Retinal pigment epithelial cell (primary cell): ENCODE data around the gene ERFL.
"Not testable (repeated sequence)": the region's sequence is repeated elsewhere in the genome, so short reads cannot be mapped to it uniquely, and the experiment has no call there.

Source experiments
- DNase-seq: peaks from one replicate; pipeline ENCODE4 v3.0.0-alpha.2; 2010; ENCODE audit warnings: low read depth
- H3K4me3 ChIP-seq: 2 replicates; pipeline ENCODE4 v1.5.1; 2011; ENCODE audit warnings: mild to moderate bottlenecking, low read length, control low read depth, moderate library complexity
- TF ChIP-seq, protein P1 (sequence below): conservative IDR thresholded peaks from 2 replicates; pipeline ENCODE4 v1.5.1; 2011; ENCODE audit warnings: low read depth, low read length, control low read depth, inconsistent platforms

The ERFL gene

DNA sequence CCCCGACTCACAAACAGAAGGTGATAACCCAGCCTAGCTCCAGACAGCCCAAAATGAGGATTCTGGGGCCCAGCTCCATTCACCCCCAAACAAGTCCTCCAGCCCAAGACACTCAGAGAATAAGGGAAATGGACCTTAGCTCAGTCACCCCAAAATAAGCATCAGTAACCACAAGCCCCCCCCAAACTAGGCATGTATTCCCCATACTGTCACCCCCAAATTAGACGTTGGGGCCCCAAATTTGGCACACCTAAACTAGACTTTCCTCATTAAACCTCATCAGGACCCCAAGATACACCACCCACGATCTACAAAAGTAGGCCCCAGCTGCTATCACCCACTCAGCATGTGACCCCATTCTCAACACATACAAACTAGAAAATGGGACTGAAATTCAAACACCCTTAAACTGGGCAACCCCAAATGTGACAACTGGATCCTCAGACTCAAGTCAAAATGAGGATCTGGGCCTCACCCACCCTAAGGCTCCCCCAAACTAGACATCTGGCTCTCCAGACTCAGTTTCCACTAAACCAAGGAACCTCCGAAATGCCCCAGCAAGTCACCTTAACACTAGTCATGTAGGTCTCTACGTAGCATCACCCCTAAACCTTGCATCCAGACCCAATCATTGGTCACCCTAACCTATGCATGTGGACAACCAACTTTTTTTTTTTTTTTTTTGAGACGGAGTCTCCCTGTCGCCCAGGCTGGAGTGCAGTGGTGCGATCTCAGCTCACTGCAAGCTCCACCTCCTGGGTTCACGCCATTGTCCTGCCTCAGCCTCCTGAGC is 13.4 kb upstream of the ERFL start:
- DNase-seq = no peak
- no peak overlapping the region for H3K4me3 ChIP-seq
- TF ChIP-seq, protein P1, sequence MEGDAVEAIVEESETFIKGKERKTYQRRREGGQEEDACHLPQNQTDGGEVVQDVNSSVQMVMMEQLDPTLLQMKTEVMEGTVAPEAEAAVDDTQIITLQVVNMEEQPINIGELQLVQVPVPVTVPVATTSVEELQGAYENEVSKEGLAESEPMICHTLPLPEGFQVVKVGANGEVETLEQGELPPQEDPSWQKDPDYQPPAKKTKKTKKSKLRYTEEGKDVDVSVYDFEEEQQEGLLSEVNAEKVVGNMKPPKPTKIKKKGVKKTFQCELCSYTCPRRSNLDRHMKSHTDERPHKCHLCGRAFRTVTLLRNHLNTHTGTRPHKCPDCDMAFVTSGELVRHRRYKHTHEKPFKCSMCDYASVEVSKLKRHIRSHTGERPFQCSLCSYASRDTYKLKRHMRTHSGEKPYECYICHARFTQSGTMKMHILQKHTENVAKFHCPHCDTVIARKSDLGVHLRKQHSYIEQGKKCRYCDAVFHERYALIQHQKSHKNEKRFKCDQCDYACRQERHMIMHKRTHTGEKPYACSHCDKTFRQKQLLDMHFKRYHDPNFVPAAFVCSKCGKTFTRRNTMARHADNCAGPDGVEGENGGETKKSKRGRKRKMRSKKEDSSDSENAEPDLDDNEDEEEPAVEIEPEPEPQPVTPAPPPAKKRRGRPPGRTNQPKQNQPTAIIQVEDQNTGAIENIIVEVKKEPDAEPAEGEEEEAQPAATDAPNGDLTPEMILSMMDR = no peak

- peak overlapping the region; percentile 49 for H3K4me3 ChIP-seq
- DNase-seq = no peak
- TF ChIP-seq, protein P1 = no peak
Observed at GRCh38 chr19:41940731-41941409, 12.6 kb upstream of the ERFL start.

DNA sequence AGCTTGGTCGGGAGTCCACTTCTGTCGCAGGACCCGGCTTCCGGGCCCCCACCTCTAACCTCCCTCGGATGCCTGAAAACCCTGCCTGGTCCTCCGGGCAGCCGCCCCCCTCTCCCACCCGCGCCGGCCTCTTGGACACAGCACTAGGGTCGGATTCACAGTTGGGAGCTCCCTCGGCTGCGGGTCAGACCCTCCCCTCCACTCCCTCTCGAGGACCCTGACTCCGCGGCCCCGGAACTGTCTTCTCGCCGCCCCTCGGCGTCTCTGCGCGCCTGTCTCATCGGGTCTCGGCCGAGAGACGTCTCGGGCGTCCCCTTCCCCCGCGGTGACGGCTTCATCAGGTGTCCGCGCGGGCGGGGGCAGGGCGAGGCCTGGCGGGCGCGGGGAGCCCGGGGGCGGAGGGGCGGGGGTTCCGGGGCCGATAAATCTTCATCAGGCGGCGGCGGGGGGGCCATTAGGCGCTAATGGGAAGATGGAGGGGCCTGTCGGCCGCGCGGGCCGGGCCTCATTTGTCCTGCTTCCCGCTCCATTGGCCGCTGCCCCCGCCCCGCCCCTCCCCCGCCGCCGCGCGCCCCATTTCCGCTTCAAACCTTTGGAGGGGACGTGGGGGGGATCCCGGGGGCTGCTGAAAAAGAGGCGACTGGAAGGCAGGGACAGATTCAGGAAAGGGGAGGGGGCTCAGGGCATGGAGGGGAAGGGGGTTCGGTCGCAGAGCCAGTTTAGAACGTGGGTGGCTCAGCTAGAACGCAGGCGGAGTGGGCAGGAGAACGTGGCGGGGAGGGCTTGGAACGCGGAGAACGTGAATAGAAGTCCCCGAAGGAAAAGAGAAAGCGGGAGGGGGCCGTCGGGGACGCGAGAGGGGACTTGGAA is 11.8 kb upstream of the ERFL start:
- DNase-seq = no peak
- TF ChIP-seq, protein P1 = no peak
- peak overlapping the region; percentile 49 for H3K4me3 ChIP-seq

GRCh38 chr19:41939209-41939608 is 11.0 kb upstream of the ERFL start:
- not testable (repeated sequence) for H3K4me3 ChIP-seq, DNase-seq

DNA sequence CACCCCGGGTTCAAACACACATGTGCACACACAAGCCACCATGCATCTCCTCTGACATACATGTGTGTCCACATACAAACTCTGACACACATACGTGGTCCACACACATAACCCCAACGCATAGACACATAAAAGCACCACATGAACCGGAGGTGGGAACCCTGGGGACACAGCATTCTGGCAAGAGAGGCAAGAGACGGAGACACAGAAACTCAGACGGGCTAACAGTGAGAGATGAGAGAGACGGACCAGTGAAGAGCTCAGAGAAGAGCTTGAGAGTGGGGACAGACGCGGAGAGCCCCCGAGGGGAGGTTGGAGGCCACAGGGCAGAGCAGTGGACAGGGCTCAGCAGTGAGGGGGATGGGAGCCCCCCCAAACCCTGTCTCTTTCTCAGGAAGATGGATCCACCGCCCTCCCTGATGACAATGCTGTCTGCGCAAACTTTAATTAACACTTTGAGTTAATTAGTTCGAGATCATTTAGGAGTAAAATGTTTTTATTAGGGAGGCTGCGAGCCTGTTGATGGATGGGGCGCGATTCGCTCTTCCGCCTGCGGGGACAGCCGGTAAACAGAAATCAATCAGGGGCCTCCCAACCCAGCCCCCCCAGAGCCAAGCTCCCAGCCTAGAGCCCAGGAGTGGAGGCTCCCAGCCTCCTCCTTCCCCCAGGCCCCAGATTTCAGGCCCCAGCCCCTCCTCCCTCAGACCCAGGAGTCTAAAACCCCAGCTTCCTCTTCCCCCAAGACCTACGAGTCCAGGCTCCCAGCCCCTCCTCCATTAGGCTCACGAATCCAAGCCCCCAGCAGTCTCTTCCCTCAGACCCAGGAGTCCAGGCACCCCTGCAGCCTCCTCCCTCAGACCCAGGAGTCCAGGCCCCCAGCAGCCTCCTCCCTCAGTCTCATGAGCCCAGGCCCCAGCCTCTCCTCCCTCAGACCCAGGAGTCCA is 9.5 kb upstream of the ERFL start:
- TF ChIP-seq, protein P1 = no peak

GRCh38 chr19:41936961-41937360 is 8.7 kb upstream of the ERFL start:
- TF ChIP-seq, protein P1 = no peak
- H3K4me3 ChIP-seq = no peak overlapping the region
- DNase-seq = no peak

More for the DNA sequence above, 9.5 kb upstream of the ERFL start:
- no peak overlapping the region for H3K4me3 ChIP-seq
- DNase-seq = no peak

DNA sequence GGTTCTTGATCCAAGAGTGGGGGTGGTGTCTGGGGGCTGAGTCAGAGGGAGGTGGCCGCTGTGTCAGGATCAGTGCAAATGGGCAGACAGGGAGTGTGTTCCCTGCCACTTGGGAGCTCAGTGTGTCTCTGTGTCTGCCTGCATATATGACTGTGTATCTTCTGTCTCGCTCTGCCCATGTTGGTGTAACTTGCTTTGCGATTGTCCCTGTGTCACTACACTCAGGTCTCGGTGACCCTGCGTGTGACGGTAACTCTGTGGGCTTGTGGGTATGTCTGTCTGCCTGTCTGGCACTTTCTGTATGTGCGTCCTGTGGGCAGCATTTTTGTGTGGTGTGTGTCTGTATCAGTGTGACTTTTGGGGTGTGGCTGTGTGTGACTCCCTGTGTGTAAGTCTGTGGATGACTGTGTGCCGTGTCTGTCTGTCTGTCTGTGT is 8.2 kb upstream of the ERFL start:
- no peak for DNase-seq
- H3K4me3 ChIP-seq = no peak overlapping the region
- TF ChIP-seq, protein P1 = no peak
